GM12874 (cell line): ENCODE data around the gene SEZ6L.

Experiments
- CTCF ChIP-seq: IDR thresholded peaks from 2 replicates; pipeline ENCODE4 v1.5.1; 2011; ENCODE audit warnings: low read depth, mild to moderate bottlenecking, control low read depth, low read length, moderate library complexity; ENCODE audit not compliant: insufficient read depth

The SEZ6L gene

GRCh38 chr22:26354707-26355106 lies 185.4 kb downstream of the SEZ6L start:
- no peak for TF ChIP-seq CTCF

- no peak for TF ChIP-seq CTCF
Measured at GRCh38 chr22:26357281-26357680, 188.0 kb downstream of the SEZ6L start.

GRCh38 chr22:26357813-26358212 lies 188.6 kb downstream of the SEZ6L start:
- no peak for TF ChIP-seq CTCF

- no peak for TF ChIP-seq CTCF
Measured at GRCh38 chr22:26359156-26359555, 189.9 kb downstream of the SEZ6L start.

GRCh38 chr22:26360169-26360885 lies 191.1 kb downstream of the SEZ6L start:
- TF ChIP-seq CTCF: peak; percentile 78

- no peak for TF ChIP-seq CTCF
Measured at GRCh38 chr22:26362471-26362870, 193.2 kb downstream of the SEZ6L start.

GRCh38 chr22:26364066-26365015 lies 195.1 kb downstream of the SEZ6L start:
- TF ChIP-seq CTCF: peak; percentile 71
